HG02763 (cell line): Measurements from ENCODE around the gene UPK1B.

Experiments
- ATAC-seq: cut with Tn5 transposase; IDR thresholded peaks from one replicate; pipeline ENCODE4 v1.9.1; 2021; ENCODE audit warnings: mild to moderate bottlenecking, moderate library complexity; ENCODE audit not compliant: unreplicated experiment

UPK1B gene

GRCh38 chr3:119245778-119246177 is 72.4 kb downstream of the UPK1B start:
- ATAC-seq: no peak
